ENCODE data around the gene CORO6. TPM values are rescaled to one million over a fixed set of nuclear protein-coding genes. Genes with fewer than 3 reads are reported as not detected.

Gene CORO6
- total and polyA plus RNA-seq, 2 donors from 2014 or later, result 2.1 to 5.9 TPM

GRCh38 chr17:29571883-29572681 is 50.6 kb downstream of the CORO6 start:
- H3K27me3 ChIP-seq (ENCODE audit: control insufficient read depth, insufficient read depth, low read length), result no peaks in the 10 kb centered on the region
- TF ChIP-seq CTCF (IDR thresholded peaks at IDR 0.05; ENCODE audit: borderline replicate concordance, extremely low read depth, insufficient read depth), result no peak
- DNase-seq (peak in 1 of 5 donors; percentile 78), FAIRE-seq (no peak)
- H3K27ac ChIP-seq (ENCODE audit: low read depth in 2 of 2, low read length in 2 of 2), result no peak overlapping the region
- peaks cover 0 to 9% (median 4%) of the 10 kb centered on the region in 3 donors for H3K36me3 ChIP-seq (ENCODE audit: control insufficient read depth in 2 of 3, insufficient read depth in 3 of 3, low read length in 3 of 3)
- no peak overlapping the region for H3K9ac ChIP-seq (ENCODE audit: low read length in 3 of 3)
- H3K4me3 ChIP-seq (ENCODE audit: low read length in 3 of 3), result no peak overlapping the region
- H3K9me3 ChIP-seq (ENCODE audit: control insufficient read depth in 2 of 3, insufficient read depth in 1 of 3, low read length in 3 of 3), result no peaks in the 10 kb centered on the region
- H3K4me1 ChIP-seq (ENCODE audit: control insufficient read depth in 2 of 3, insufficient read depth in 2 of 3, low read depth in 1 of 3, low read length in 3 of 3), result peaks cover 0 to 12% (median 10%) of the 10 kb centered on the region in 3 donors
- intact Hi-C loops (cut with DNase I), result no loop called here

- DNase-seq, result no peak
- Histone ChIP-seq H3K27ac (ENCODE audit: low read depth in 2 of 2, low read length in 2 of 2) (no peak overlapping the region), H3K4me3 (ENCODE audit: low read length in 3 of 3) (no peak overlapping the region), H3K36me3 (ENCODE audit: control insufficient read depth in 2 of 3, insufficient read depth in 3 of 3, low read length in 3 of 3) (peaks cover 0 to 7% (median 4%) of the 10 kb centered on the region in 3 donors), H3K27me3 (ENCODE audit: control insufficient read depth, insufficient read depth, low read length) (no peaks in the 10 kb centered on the region), H3K9ac (ENCODE audit: low read length in 3 of 3) (no peak overlapping the region), H3K9me3 (ENCODE audit: control insufficient read depth in 2 of 3, insufficient read depth in 1 of 3, low read length in 3 of 3) (no peaks in the 10 kb centered on the region), H3K4me1 (ENCODE audit: control insufficient read depth in 2 of 3, insufficient read depth in 2 of 3, low read depth in 1 of 3, low read length in 3 of 3) (peaks cover 0 to 12% (median 10%) of the 10 kb centered on the region in 3 donors)
- no peak for TF ChIP-seq CTCF (IDR thresholded peaks at IDR 0.05; ENCODE audit: borderline replicate concordance, extremely low read depth, insufficient read depth)
- no peak for FAIRE-seq
- intact Hi-C loops (cut with DNase I), result no loop called here
Observed at GRCh38 chr17:29571486-29571882, 51.2 kb downstream of the CORO6 start.

DNA sequence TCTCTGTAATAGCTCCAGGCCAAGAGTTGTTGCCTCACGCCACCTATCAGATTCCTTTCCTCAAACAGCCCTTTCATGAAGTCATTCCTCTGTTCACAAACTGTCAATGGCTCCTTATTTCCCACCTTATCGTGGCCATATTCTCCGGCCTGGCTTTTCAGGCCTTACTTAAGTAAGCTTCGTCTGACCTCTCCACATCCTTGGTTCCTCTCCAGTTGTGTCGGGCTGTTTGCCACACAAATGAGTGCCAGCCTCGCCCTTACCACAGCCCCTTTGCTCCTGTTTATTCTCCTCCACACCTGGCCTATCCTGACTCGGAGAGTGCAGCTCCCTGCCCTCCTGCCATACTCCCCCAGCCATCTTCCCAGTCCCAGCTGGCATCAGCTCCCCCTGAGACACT is 52.2 kb downstream of the CORO6 start:
- H3K9ac ChIP-seq (ENCODE audit: low read length in 3 of 3), result no peak overlapping the region
- no peak overlapping the region for H3K4me3 ChIP-seq (ENCODE audit: low read length in 3 of 3)
- no peaks in the 10 kb centered on the region for H3K27me3 ChIP-seq (ENCODE audit: control insufficient read depth, insufficient read depth, low read length)
- no peaks in the 10 kb centered on the region for H3K9me3 ChIP-seq (ENCODE audit: control insufficient read depth in 2 of 3, insufficient read depth in 1 of 3, low read length in 3 of 3)
- TF ChIP-seq CTCF (IDR thresholded peaks at IDR 0.05; ENCODE audit: borderline replicate concordance, extremely low read depth, insufficient read depth), result no peak
- H3K36me3 ChIP-seq (ENCODE audit: control insufficient read depth in 2 of 3, insufficient read depth in 3 of 3, low read length in 3 of 3), result no peaks in the 10 kb centered on the region
- H3K4me1 ChIP-seq (ENCODE audit: control insufficient read depth in 2 of 3, insufficient read depth in 2 of 3, low read depth in 1 of 3, low read length in 3 of 3), result peaks cover 0 to 12% (median 10%) of the 10 kb centered on the region in 3 donors
- no peak overlapping the region for H3K27ac ChIP-seq (ENCODE audit: low read depth in 2 of 2, low read length in 2 of 2)
- FAIRE-seq (no peak), DNase-seq (peak in 1 of 5 donors; percentile 35)
- intact Hi-C loops (cut with DNase I), result no loop called here

Measured in kidney (tissue), 14 donors.